CD14-positive monocyte (primary cell): ENCODE measurements around the gene SMS. TPM values are rescaled to one million over a fixed set of nuclear protein-coding genes. Genes with fewer than 3 reads are reported as not detected.
A peak's percentile ranks its signal among the peaks of the same experiment; 100 is the strongest.

Experiments
- DNase-seq, 3 donors: peaks; one replicate each; pipeline ENCODE4 v3.0.0-alpha.2; 2011 to 2022
- H2AFZ ChIP-seq: 2 replicates; pipeline ENCODE4 v1.6.0; 2012; ENCODE audit warnings: mild to moderate bottlenecking, low read depth, low read length, inconsistent platforms; ENCODE audit not compliant: insufficient read depth, poor library complexity, severe bottlenecking
- H3K27ac ChIP-seq, 2 donors: 1 replicate in 1 of 2; 2 replicates in 1 of 2; pipeline ENCODE4 v1.5.1; 2012 to 2013; ENCODE audit warnings: low read length in 2 of 2, control low read depth in 1 of 2, inconsistent platforms in 1 of 2, low read depth in 1 of 2, mild to moderate bottlenecking in 1 of 2
- H3K27me3 ChIP-seq, 2 donors: one replicate each; pipeline versions ENCODE4 v1.6.0 to v1.6.1; 2011 to 2013; ENCODE audit warnings: low read length in 2 of 2; ENCODE audit not compliant: control insufficient read depth in 2 of 2, insufficient read depth in 2 of 2
- H3K36me3 ChIP-seq, 2 donors: replicated peaks in 1 of 2; 1 replicate in 1 of 2; 2 replicates in 1 of 2; pipeline versions ENCODE4 v1.5.1 to v1.6.1; 2012 to 2013; ENCODE audit warnings: low read length in 2 of 2, control low read depth in 1 of 2, inconsistent platforms in 1 of 2, mild to moderate bottlenecking in 1 of 2; ENCODE audit not compliant: insufficient read depth in 2 of 2, control insufficient read depth in 1 of 2
- H3K4me1 ChIP-seq, 2 donors: 1 replicate in 1 of 2; 2 replicates in 1 of 2; pipeline versions ENCODE4 v1.5.1 to v1.6.1; 2012 to 2013; ENCODE audit warnings: low read length in 2 of 2, control low read depth in 1 of 2, inconsistent platforms in 1 of 2, mild to moderate bottlenecking in 1 of 2, moderate library complexity in 1 of 2; ENCODE audit not compliant: insufficient read depth in 2 of 2, control insufficient read depth in 1 of 2
- H3K4me2 ChIP-seq: replicated peaks from 2 replicates; pipeline ENCODE3; 2012; ENCODE audit warnings: low read length, moderate library complexity, mild to moderate bottlenecking; ENCODE audit not compliant: poor library complexity, severe bottlenecking; ENCODE audit errors: extremely low read depth
- H3K4me3 ChIP-seq, 3 experiments: fragments of 200-600 bp in 1 of 3; sonication (generic) in 1 of 3; replicated peaks in 1 of 3; 1 replicate in 2 of 3; 2 replicates in 1 of 3; pipeline ENCODE4 v1.5.1; 2011 to 2013; ENCODE audit warnings: low read length in 3 of 3, mild to moderate bottlenecking in 3 of 3, control low read depth in 2 of 3, low read depth in 2 of 3, inconsistent platforms in 1 of 3, moderate library complexity in 1 of 3
- H3K79me2 ChIP-seq: 2 replicates; pipeline ENCODE4 v1.6.0; 2012; ENCODE audit warnings: mild to moderate bottlenecking, control low read depth, inconsistent platforms, low read length, moderate library complexity; ENCODE audit not compliant: insufficient read depth
- H3K9ac ChIP-seq: 2 replicates; pipeline ENCODE4 v1.6.0; 2017; ENCODE audit warnings: low read length, mild to moderate bottlenecking; ENCODE audit not compliant: insufficient read depth, poor library complexity, severe bottlenecking
- H3K9me3 ChIP-seq, 2 donors: replicated peaks in 1 of 2; 1 replicate in 1 of 2; 2 replicates in 1 of 2; pipeline versions ENCODE4 v1.5.1 to v1.6.1; 2012 to 2013; ENCODE audit warnings: low read length in 2 of 2, control low read depth in 1 of 2; ENCODE audit not compliant: control insufficient read depth in 1 of 2, insufficient read depth in 1 of 2
- H4K20me1 ChIP-seq: 2 replicates; pipeline ENCODE4 v1.6.0; 2012; ENCODE audit warnings: mild to moderate bottlenecking, low read length, control low read depth, moderate library complexity; ENCODE audit not compliant: insufficient read depth
- H3K27ac Mint-ChIP-seq, 7 donors: one replicate each; pipeline ENCODE4 v1.8.0; 2020; ENCODE audit warnings: mild to moderate bottlenecking in 7 of 7, mixed read lengths in 7 of 7, moderate library complexity in 6 of 7, inconsistent platforms in 2 of 7
- H3K27me3 Mint-ChIP-seq, 3 donors: one replicate each; pipeline ENCODE4 v1.8.0; 2021 to 2022; ENCODE audit warnings: low read depth in 3 of 3, mild to moderate bottlenecking in 3 of 3, mixed read lengths in 3 of 3, moderate library complexity in 3 of 3, inconsistent platforms in 1 of 3
- H3K36me3 Mint-ChIP-seq, 2 donors: one replicate each; pipeline ENCODE4 v1.8.0; 2020; ENCODE audit warnings: mixed read lengths in 2 of 2, inconsistent platforms in 1 of 2, mild to moderate bottlenecking in 1 of 2
- H3K4me1 Mint-ChIP-seq: one replicate; pipeline ENCODE4 v1.8.0; 2020; ENCODE audit warnings: mild to moderate bottlenecking, mixed read lengths
- H3K4me3 Mint-ChIP-seq, 2 donors: one replicate each; pipeline ENCODE4 v1.8.0; 2020; ENCODE audit warnings: mild to moderate bottlenecking in 2 of 2, mixed read lengths in 2 of 2, moderate library complexity in 1 of 2
- H3K9me3 Mint-ChIP-seq, 7 donors: one replicate each; pipeline ENCODE4 v1.8.0; 2020 to 2022; ENCODE audit warnings: mixed read lengths in 7 of 7, mild to moderate bottlenecking in 6 of 7, moderate library complexity in 6 of 7, inconsistent platforms in 2 of 7
- CTCF ChIP-seq: fragments of 200-600 bp; IDR thresholded peaks from one replicate; pipeline ENCODE4 v1.8.0; 2022; ENCODE audit warnings: antibody characterized with exemption, mild to moderate bottlenecking
- WGBS: methylation state at CpG from one replicate; pipeline ENCODE4 v1.1.5; 2013; ENCODE audit warnings: missing lambda C conversion rate; ENCODE audit not compliant: insufficient coverage; 5-methylcytosine and 5-hydroxymethylcytosine counted together
- intact Hi-C, 2 donors: fragments of 100-400 bp; cut with micrococcal nuclease; formaldehyde crosslinking; loops; one replicate each; pipeline versions ENCODE4 v1.15.0 to v1.15.1; 2023
- polyA plus RNA-seq, 3 donors: library from polyadenylated mRNA; depleted of rRNA in 1 of 3; unstranded in 2 of 3; stranded (reverse) in 1 of 3; fragments of 300-500 nt in 2 of 3; fragments of >200 nt in 1 of 3; fragmentation: Illumina TruSeq in 2 of 3; gene quantifications; 1 replicate in 2 of 3; 2 replicates in 1 of 3; pipeline ENCODE4 v1.2.3, GENCODE V29; 2012 to 2021

SMS gene
- polyA plus RNA-seq, 3 donors: 24.9 to 75.4 (median 70.8) TPM

- H3K9me3 ChIP-seq: no peaks in the 10 kb centered on the region
- no CpG with 5 or more reads among the region's 6 CpGs for WGBS
- Mint-ChIP-seq H3K27me3 (peaks cover 0 to 9% (median 0%) of the 10 kb centered on the region in 3 donors), H3K9me3 (peaks cover 0 to 4% (median 0%) of the 10 kb centered on the region in 7 donors), H3K4me3 (no peak overlapping the region), H3K27ac (no peak overlapping the region), H3K4me1 (peaks cover 33% of the 10 kb centered on the region), H3K36me3 (no peaks in the 10 kb centered on the region)
- no peak overlapping the region for H3K4me2 ChIP-seq
- no peak overlapping the region for H3K9ac ChIP-seq
- H3K27ac ChIP-seq: no peak overlapping the region
- H4K20me1 ChIP-seq: peaks cover 86% of the 10 kb centered on the region
- H3K79me2 ChIP-seq: peaks cover 92% of the 10 kb centered on the region
- DNase-seq: no peak
- TF ChIP-seq CTCF: no peak
- no peaks in the 10 kb centered on the region for H3K27me3 ChIP-seq
- no peak overlapping the region for H2AFZ ChIP-seq
- no peak overlapping the region for H3K4me3 ChIP-seq
- no peaks in the 10 kb centered on the region for H3K36me3 ChIP-seq
- peaks cover 4 to 10% of the 10 kb centered on the region in 2 donors for H3K4me1 ChIP-seq
- intact Hi-C loops: no loop called here
Measured at GRCh38 chrX:21947671-21948070, 7.2 kb downstream of the SMS start.

GRCh38 chrX:21948897-21949578 is 8.5 kb downstream of the SMS start:
- Histone ChIP-seq H3K27ac (no peak overlapping the region), H3K4me2 (no peak overlapping the region), H3K79me2 (peaks cover 88% of the 10 kb centered on the region), H3K9me3 (no peaks in the 10 kb centered on the region), H3K4me1 (peaks cover 0 to 4% of the 10 kb centered on the region in 2 donors), H3K9ac (no peak overlapping the region), H4K20me1 (peaks cover 83% of the 10 kb centered on the region), H3K4me3 (no peak overlapping the region), H3K27me3 (no peaks in the 10 kb centered on the region), H3K36me3 (no peaks in the 10 kb centered on the region), H2AFZ (no peak overlapping the region)
- peaks cover 33% of the 10 kb centered on the region for H3K4me1 Mint-ChIP-seq
- H3K9me3 Mint-ChIP-seq: peaks cover 0 to 4% (median 0%) of the 10 kb centered on the region in 7 donors
- peak overlapping the region in 1 of 7 donors; percentile 46 for H3K27ac Mint-ChIP-seq
- no peak for DNase-seq
- TF ChIP-seq CTCF: no peak
- H3K27me3 Mint-ChIP-seq: peaks cover 0 to 9% (median 0%) of the 10 kb centered on the region in 3 donors
- 100% methylated on average over 1 of the region's 8 CpGs for WGBS
- H3K4me3 Mint-ChIP-seq: no peak overlapping the region
- H3K36me3 Mint-ChIP-seq: no peaks in the 10 kb centered on the region
- intact Hi-C loops: no loop called here
